Kidney epithelial cell (primary cell): ENCODE results near the gene CLIC3. TPM values are rescaled to one million over a fixed set of nuclear protein-coding genes. Genes with fewer than 3 reads are reported as not detected.

Experiments
- DNase-seq: peaks from one replicate; pipeline ENCODE4 v3.0.0-alpha.2; 2010; ENCODE audit warnings: low read depth
- H3K27me3 ChIP-seq: 2 replicates; pipeline ENCODE4 v1.6.0; 2011; ENCODE audit warnings: low read length; ENCODE audit not compliant: control insufficient read depth, insufficient read depth
- H3K36me3 ChIP-seq: 2 replicates; pipeline ENCODE4 v1.5.1; 2011; ENCODE audit warnings: low read length; ENCODE audit not compliant: control insufficient read depth, insufficient read depth
- H3K4me3 ChIP-seq: 2 replicates; pipeline ENCODE4 v1.5.1; 2011; ENCODE audit warnings: low read depth, mild to moderate bottlenecking, control low read depth, low read length
- CTCF ChIP-seq: IDR thresholded peaks from 2 replicates; pipeline ENCODE4 v1.5.1; 2011; ENCODE audit warnings: mild to moderate bottlenecking, moderate library complexity, low read length, control low read depth, inconsistent platforms; ENCODE audit not compliant: insufficient read depth, poor library complexity, severe bottlenecking
- total RNA-seq: library from RNA; depleted of rRNA; stranded (reverse); fragments of >200 nt; gene quantifications from 2 replicates; pipeline ENCODE4 v1.2.3, GENCODE V29; 2015

The CLIC3 gene
- total RNA-seq, 1 donor from 2014 or later: not detected

GRCh38 chr9:136965771-136966484 lies 30.4 kb downstream of the CLIC3 start:
- TF ChIP-seq CTCF: no peak

GRCh38 chr9:136964833-136965422 lies 31.4 kb downstream of the CLIC3 start:
- no peak overlapping the region for H3K4me3 ChIP-seq
- H3K36me3 ChIP-seq: no peaks in the 10 kb centered on the region
- no peak for TF ChIP-seq CTCF
- peaks cover 5% of the 10 kb centered on the region for H3K27me3 ChIP-seq
- DNase-seq: no peak

More at GRCh38 chr9:136965771-136966484, 30.4 kb downstream of the CLIC3 start:
- Histone ChIP-seq H3K36me3 (no peaks in the 10 kb centered on the region), H3K4me3 (no peak overlapping the region), H3K27me3 (peaks cover 7% of the 10 kb centered on the region)
- no peak for DNase-seq

GRCh38 chr9:136964171-136964689 lies 32.1 kb downstream of the CLIC3 start:
- H3K27me3 ChIP-seq: peaks cover 5% of the 10 kb centered on the region
- H3K4me3 ChIP-seq: no peak overlapping the region
- H3K36me3 ChIP-seq: no peaks in the 10 kb centered on the region
- no peak for DNase-seq
- no peak for TF ChIP-seq CTCF

GRCh38 chr9:136963751-136964150 lies 32.6 kb downstream of the CLIC3 start:
- no peak for TF ChIP-seq CTCF
- H3K36me3 ChIP-seq: no peaks in the 10 kb centered on the region
- H3K4me3 ChIP-seq: no peak overlapping the region
- no peak for DNase-seq
- peaks cover 5% of the 10 kb centered on the region for H3K27me3 ChIP-seq

- no peaks in the 10 kb centered on the region for H3K36me3 ChIP-seq
- peaks cover 5% of the 10 kb centered on the region for H3K27me3 ChIP-seq
- no peak for TF ChIP-seq CTCF
- DNase-seq: no peak
- no peak overlapping the region for H3K4me3 ChIP-seq
These were observed 33.0 kb downstream of the CLIC3 start for GRCh38 chr9:136963341-136963740.
